ENCODE results near the gene PRKN. TPM values are rescaled to one million over a fixed set of nuclear protein-coding genes. Genes with fewer than 3 reads are reported as not detected.

The PRKN gene
- total and polyA plus RNA-seq, 10 donors: 0.23 to 14.1 (median 7.0) TPM

DNA sequence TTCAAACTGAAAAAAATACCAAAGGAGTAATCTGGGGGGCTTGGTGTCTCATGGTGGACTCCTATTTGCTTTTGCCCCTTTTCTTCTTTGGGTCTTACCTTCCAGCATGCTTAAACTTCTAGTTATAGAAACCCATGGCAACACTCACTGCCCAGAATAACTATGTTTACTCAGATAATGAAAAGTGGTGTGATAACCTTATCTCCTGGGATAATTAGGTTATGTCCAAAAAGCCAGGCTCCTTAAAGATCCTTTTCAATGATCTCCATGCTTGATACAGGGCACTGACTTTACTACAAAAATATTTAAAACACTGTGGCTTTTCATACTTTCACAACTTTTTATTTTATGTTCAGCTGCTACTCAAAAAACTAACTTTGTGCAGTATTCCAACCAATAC, 245.6 kb downstream of the PRKN start:
- DNase-seq: no peak
- Histone ChIP-seq H3K27me3 (replicated peaks in 1 of 7) (no peaks in the 10 kb centered on the region), H3K27ac (no peak overlapping the region), H3K36me3 (no peaks in the 10 kb centered on the region), H3K4me1 (no peaks in the 10 kb centered on the region), H3K4me3 (no peak overlapping the region), H3K9me3 (no peaks in the 10 kb centered on the region)
- TF ChIP-seq POLR2A (IDR thresholded peaks at IDR 0.05) (no peak), POLR2AphosphoS5 (IDR thresholded peaks at IDR 0.05) (no peak)
- TF ChIP-seq, protein P1, sequence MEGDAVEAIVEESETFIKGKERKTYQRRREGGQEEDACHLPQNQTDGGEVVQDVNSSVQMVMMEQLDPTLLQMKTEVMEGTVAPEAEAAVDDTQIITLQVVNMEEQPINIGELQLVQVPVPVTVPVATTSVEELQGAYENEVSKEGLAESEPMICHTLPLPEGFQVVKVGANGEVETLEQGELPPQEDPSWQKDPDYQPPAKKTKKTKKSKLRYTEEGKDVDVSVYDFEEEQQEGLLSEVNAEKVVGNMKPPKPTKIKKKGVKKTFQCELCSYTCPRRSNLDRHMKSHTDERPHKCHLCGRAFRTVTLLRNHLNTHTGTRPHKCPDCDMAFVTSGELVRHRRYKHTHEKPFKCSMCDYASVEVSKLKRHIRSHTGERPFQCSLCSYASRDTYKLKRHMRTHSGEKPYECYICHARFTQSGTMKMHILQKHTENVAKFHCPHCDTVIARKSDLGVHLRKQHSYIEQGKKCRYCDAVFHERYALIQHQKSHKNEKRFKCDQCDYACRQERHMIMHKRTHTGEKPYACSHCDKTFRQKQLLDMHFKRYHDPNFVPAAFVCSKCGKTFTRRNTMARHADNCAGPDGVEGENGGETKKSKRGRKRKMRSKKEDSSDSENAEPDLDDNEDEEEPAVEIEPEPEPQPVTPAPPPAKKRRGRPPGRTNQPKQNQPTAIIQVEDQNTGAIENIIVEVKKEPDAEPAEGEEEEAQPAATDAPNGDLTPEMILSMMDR (IDR thresholded peaks at IDR 0.05 in 8 of 11, conservative IDR thresholded peaks at IDR 0.05 in 3 of 11): no peak
- intact Hi-C loops (cut with DNase I; ENCODE audit: low total_unique reads): no loop called here

- no peak overlapping the region for H3K4me3 ChIP-seq
- no peaks in the 10 kb centered on the region for H3K36me3 ChIP-seq
- intact Hi-C loops (cut with DNase I; ENCODE audit: low total_unique reads): no loop called here
- H3K27ac ChIP-seq: no peak overlapping the region
- no peaks in the 10 kb centered on the region for H3K4me1 ChIP-seq
- no peaks in the 10 kb centered on the region for H3K9me3 ChIP-seq
- DNase-seq: no peak
- TF ChIP-seq POLR2A (IDR thresholded peaks at IDR 0.05) (no peak), POLR2AphosphoS5 (IDR thresholded peaks at IDR 0.05) (no peak)
- TF ChIP-seq, protein P1 (IDR thresholded peaks at IDR 0.05 in 8 of 11, conservative IDR thresholded peaks at IDR 0.05 in 3 of 11): no peak
- no peaks in the 10 kb centered on the region for H3K27me3 ChIP-seq (replicated peaks in 1 of 7)
- 83 to 91% (median 89%) methylated on average over 2 of the region's 2 CpGs for WGBS, 5 donors
These were observed 246.2 kb downstream of the PRKN start for GRCh38 chr6:162481320-162481719.

DNA sequence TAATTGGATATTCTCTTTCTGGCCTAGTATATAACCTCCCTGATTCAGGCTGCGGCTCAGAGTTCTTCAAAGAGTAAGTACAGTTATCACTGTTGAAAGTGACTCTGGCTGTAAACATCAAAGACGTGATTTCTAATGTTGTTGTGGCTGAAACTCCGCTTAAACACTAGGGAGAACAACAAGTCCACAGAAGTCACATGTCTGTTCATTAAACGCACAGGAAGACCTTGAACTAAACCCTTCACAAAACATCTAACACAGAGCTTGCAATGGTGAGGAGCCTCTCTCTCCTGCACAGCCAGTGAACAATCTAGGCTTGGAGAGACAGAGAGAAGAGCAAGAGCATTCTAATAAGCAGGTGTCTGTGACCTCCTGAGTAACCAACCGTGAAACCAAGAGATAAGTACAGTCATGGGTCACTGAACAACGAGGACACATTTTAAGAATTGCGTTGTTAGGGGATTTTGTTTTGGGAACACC, 249.3 kb downstream of the PRKN start:
- 77 to 91% (median 83%) methylated on average over 7 of the region's 7 CpGs for WGBS, 5 donors

DNA sequence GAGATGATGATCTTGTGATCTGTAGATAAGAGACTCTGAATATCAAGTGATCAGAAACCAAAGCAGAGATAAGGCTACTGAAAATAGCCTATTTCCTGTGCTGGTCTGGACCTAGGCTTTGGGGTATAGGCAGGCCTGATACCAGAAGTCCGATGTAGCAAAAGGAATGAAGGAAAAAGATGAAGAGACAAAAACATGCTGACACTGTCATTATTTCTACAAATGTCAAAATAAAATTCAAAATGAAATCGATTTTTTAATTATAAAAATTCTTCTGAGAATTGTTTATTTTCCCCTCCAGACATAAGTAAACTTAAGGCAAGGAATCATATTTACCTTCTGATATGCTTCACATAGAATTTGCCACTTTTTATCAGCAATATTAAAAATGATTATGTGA, 252.8 kb downstream of the PRKN start:
- DNase-seq: no peak
- Histone ChIP-seq H3K27me3 (replicated peaks in 1 of 7) (no peaks in the 10 kb centered on the region), H3K9me3 (no peaks in the 10 kb centered on the region), H3K4me1 (no peaks in the 10 kb centered on the region), H3K36me3 (no peaks in the 10 kb centered on the region), H3K27ac (no peak overlapping the region), H3K4me3 (no peak overlapping the region)
- 38 to 88% (median 71%) methylated on average over 2 of the region's 2 CpGs for WGBS, 5 donors
- intact Hi-C loops (cut with DNase I; ENCODE audit: low total_unique reads): no loop called here
- TF ChIP-seq POLR2AphosphoS5 (IDR thresholded peaks at IDR 0.05) (no peak), POLR2A (IDR thresholded peaks at IDR 0.05) (no peak)
- TF ChIP-seq, protein P1 (IDR thresholded peaks at IDR 0.05 in 8 of 11, conservative IDR thresholded peaks at IDR 0.05 in 3 of 11): no peak

More for the DNA sequence above, 249.3 kb downstream of the PRKN start:
- TF ChIP-seq POLR2AphosphoS5 (IDR thresholded peaks at IDR 0.05): no peak
- TF ChIP-seq, protein P1 (IDR thresholded peaks at IDR 0.05 in 8 of 11, conservative IDR thresholded peaks at IDR 0.05 in 3 of 11): no peak
- TF ChIP-seq POLR2A (IDR thresholded peaks at IDR 0.05): no peak
- DNase-seq: no peak
- Histone ChIP-seq H3K4me1 (no peaks in the 10 kb centered on the region), H3K9me3 (no peaks in the 10 kb centered on the region), H3K27ac (no peak overlapping the region), H3K36me3 (no peaks in the 10 kb centered on the region), H3K27me3 (replicated peaks in 1 of 7) (no peaks in the 10 kb centered on the region), H3K4me3 (no peak overlapping the region)
- intact Hi-C loops (cut with DNase I; ENCODE audit: low total_unique reads): no loop called here
